GM19452 (cell line): ENCODE measurements around the gene NKPD1.

ENCODE experiments used
- ATAC-seq: cut with Tn5 transposase; IDR thresholded peaks from one replicate; pipeline ENCODE4 v1.9.1; 2021; ENCODE audit not compliant: unreplicated experiment

NKPD1 gene

GRCh38 chr19:45156011-45156630, 4.7 kb downstream of the NKPD1 start:
- ATAC-seq, result no peak

DNA sequence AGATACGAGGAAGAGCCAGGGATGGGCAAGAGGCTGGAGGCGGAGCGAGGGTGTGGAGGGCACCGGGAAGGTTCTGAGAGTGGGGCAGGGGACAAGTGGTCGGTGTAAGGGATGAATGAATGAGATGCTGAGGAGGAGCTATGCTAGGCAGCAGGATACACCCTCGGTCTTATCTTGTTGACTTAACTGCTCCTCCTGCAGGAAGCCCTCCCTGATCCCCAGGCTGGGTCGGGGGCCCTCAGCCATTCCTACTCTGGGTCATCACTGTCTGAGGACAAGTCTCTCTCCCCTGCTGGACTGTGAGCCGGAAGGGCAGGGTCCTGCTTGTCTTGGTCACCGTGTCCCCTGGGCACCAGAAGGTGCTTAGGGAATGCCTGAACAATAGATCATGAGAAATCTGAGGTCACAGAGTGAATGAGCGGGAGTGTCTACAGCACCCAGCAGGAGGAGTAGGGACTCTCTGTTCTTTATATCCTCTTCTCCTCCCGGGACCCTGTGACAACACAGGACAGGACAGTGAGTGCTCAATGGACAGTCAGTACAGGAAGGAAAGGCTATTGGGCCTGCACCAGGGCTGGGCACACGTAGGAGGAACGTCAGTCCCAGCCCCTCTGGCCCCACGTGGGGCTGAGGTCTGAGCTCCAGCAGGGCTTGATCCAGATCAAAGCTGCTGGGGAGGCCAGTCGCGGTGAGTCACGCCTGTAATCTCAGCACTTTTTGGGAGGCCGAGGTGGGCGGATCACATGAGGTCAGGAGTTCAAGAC, 6.5 kb downstream of the NKPD1 start:
- no peak for ATAC-seq

DNA sequence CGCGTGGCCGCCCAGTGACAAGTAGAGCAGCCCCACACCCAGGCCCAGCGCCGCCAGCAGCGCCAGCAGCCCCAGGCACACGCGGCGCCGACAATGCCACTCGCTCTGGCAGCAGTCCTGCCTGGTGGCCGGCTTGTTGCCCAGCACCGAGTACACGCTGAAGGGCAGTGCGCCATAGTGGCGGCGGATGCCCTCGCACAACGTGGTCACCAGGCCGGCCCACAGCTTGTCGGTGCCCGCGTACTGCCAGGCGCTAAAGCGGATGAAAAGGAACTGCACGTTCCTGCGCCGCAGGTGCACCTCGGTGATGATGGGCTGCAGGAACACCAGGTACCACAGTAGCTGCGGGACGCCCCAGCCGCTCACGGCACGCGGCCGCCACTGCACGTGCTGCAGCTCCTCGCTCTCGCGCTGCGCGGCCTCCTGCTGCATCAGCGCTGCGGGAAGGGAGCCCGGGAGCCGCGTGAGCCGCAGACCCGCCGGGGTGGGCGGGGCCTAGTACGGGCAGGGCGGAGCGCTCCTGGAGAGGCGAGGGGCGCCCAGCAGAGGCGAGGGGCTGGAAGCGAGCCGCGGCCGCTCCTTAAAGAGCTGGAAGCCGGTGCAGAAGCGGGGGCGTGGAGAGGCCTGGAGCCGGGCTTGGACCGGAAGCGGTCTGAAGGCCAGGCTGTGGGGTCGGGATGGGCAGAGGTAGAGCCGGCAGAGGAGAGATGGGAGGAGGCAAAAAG, 7.3 kb downstream of the NKPD1 start:
- no peak for ATAC-seq

GRCh38 chr19:45152504-45153338, 8.1 kb downstream of the NKPD1 start:
- no peak for ATAC-seq

GRCh38 chr19:45151821-45152503, 8.8 kb downstream of the NKPD1 start:
- no peak for ATAC-seq

GRCh38 chr19:45151320-45151719, 9.5 kb downstream of the NKPD1 start:
- no peak for ATAC-seq

- no peak for ATAC-seq
Measured at GRCh38 chr19:45150751-45151281, 10.0 kb downstream of the NKPD1 start.

DNA sequence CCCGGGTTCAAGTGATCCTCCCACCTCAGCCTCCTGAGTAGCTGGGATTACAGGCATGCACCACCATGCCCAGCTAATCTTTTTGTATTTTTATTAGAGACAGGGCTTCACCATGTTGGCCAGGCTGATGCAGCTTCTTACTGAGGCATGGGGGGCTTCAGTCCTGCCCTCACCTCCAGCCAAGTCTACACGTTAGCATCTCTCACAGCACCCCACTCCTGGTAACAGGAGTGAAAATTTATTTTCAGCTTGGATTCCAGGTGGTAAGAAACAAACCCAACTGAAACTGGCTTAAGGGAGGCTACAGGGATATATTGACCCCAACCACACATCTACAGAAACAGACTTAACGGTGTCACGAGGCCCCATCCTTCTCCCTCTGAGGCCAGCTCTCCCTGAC, 10.6 kb downstream of the NKPD1 start:
- no peak for ATAC-seq

DNA sequence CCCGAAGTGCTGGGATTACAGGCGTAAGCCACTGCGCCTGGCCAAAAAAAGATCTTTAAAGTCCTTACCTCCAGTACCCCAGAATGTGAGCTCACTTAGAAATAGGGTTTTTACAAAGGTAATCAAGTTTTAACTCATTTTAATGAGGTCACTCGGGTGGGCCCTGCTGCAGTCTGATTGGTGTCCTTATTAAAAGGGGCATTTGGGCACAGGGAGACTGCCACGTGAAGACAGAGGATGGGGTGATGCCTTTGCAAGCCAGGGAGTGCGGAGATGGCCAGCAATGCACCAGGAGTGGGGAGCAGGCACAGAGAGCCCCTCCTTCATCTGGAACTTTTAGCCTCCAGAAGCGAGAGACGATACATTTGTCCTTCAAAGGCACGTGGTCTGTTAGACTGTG, 11.7 kb downstream of the NKPD1 start:
- no peak for ATAC-seq

GRCh38 chr19:45147835-45148676, 12.7 kb downstream of the NKPD1 start:
- no peak for ATAC-seq

DNA sequence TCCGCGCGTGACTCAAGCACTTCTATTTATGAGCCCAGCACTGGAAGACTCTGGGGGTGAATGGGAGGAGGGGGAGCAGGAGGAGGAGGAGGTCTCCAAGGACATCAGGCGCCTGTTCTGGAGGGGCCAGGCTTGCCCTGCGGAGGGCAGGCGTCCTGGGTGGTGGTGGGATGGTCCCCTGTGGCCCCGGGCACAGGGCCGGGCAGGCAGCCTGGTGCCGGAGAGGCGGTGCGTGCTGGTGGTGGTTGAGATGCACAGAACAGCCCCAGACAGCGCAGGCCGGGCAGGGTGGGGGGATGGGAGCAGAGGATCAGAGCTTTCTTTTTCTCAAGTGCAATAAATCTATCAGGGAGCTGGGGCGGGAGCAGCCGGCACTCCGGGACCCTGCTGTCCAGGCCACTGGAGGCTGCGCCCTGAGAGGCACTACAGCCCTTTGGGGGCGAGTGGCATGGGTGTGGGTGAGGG, 14.0 kb downstream of the NKPD1 start:
- no peak for ATAC-seq

GRCh38 chr19:45146251-45146650, 14.5 kb downstream of the NKPD1 start:
- no peak for ATAC-seq

GRCh38 chr19:45145270-45146189, 15.3 kb downstream of the NKPD1 start:
- ATAC-seq, result no peak

DNA sequence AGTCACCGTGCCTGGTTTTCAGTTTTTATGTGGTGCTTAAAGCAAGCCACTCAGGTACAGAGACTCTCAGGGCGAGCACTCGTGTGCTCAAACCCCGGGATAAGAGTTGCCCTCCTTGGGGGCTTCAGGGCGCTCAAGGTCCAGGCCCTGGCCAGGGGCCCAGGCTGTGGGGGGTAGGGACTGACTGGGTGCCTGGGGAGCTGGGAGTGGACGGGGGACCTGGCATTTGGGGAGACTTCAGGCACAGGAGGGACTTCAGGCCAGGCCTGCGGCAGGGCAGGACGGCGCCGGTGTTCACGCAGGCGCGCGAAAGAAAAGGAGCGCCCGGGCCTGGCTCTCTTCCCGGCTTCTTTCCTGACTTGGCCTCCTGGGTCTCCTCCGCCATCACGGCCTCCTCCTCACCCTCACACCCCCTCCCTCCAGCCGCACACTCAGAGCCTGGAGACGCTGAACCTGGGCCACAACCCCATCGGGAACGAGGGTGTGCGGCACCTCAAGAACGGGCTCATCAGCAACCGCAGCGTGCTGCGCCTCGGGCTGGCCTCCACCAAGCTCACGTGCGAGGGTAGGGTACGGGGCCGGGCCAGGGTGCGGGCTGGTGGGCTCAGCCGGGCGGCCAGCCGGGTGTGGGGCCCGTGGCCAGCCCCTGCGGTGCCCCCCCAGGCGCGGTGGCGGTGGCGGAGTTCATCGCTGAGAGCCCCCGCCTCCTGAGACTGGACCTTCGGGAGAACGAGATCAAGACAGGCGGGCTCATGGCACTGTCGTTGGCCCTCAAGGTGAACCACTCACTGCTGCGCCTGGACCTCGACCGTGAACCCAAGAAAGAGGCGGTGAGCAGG, 16.1 kb downstream of the NKPD1 start:
- ATAC-seq, result no peak

DNA sequence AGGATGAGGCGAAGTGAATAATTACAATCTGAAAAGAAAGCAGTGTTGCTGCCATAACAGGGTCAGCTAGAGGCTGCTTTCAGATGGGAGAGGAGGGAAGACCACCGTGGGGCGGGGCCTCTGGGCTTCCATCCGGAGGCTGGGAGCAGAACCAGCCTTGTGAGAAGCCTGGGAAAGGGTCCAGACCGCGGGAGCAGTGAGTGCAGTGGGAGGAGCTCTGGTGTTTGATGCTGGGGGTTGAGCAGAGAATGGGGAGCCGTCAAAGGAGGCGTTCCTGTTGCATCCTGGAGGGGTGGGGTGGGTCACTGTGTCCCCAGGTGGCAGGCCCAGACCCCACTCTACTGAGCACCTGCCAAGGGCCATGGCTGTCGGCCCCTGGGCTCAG, 18.1 kb downstream of the NKPD1 start:
- no peak for ATAC-seq

GRCh38 chr19:45142016-45142725, 18.6 kb downstream of the NKPD1 start:
- no peak for ATAC-seq
